K562 (cell line): ENCODE data around the gene STRADB. TPM values are rescaled to one million over a fixed set of nuclear protein-coding genes. Genes with fewer than 3 reads are reported as not detected.

Experiments
- AFF4 ChIP-seq: sonication (generic); formaldehyde crosslinking; IDR thresholded peaks from 2 replicates; pipeline ENCODE4 v1.8.0; 2023; ENCODE audit warnings: mild to moderate bottlenecking, missing genetic modification reagents
- CEBPB ChIP-seq: fragments of 450-650 bp; IDR thresholded peaks from 2 replicates; pipeline ENCODE4 v1.6.1; 2016; ENCODE audit warnings: missing genetic modification characterization, missing compliant biosample characterization
- EP400 ChIP-seq: fragments of 450-650 bp; IDR thresholded peaks from 2 replicates; pipeline ENCODE4 v1.6.1; 2017; ENCODE audit warnings: antibody characterized with exemption, mild to moderate bottlenecking, moderate library complexity
- MGA ChIP-seq: fragments of 450-650 bp; IDR thresholded peaks from 2 replicates; pipeline ENCODE4 v1.6.1; 2016; ENCODE audit warnings: mild to moderate bottlenecking, moderate library complexity
- NFATC3 ChIP-seq: fragments of 450-650 bp; IDR thresholded peaks from 2 replicates; pipeline ENCODE4 v1.6.1; 2017; ENCODE audit warnings: mild to moderate bottlenecking
- SOX6 ChIP-seq: fragments of 450-650 bp; IDR thresholded peaks from 2 replicates; pipeline ENCODE4 v1.6.1; 2014; ENCODE audit warnings: mild to moderate bottlenecking
- TEAD4 ChIP-seq, 2 experiments: sonication (generic) in 1 of 2; formaldehyde crosslinking in 1 of 2; IDR thresholded peaks; 2 replicates each; pipeline versions ENCODE4 v1.6.1 to v1.8.0; 2012 to 2022; ENCODE audit warnings: borderline replicate concordance in 1 of 2, inconsistent platforms in 1 of 2, low read length in 1 of 2, mild to moderate bottlenecking in 1 of 2, missing genetic modification reagents in 1 of 2
- ZEB2 ChIP-seq: fragments of 450-650 bp; IDR thresholded peaks from 2 replicates; pipeline ENCODE4 v1.6.1; 2016
- polyA plus RNA-seq, 8 experiments: library from polyadenylated mRNA; depleted of rRNA in 4 of 8; stranded (reverse) in 5 of 8; unstranded in 3 of 8; fragments of >200 nt; fragmentation: Nextera tagmentation in 2 of 8; fragmentation: Illumina TruSeq in 1 of 8; extraction: Ambion mirVana in 2 of 8; extraction: Trizol in 1 of 8; gene quantifications; 2 replicates each; pipeline versions ENCODE4 v1.2.1 to v1.2.3, GENCODE V29; 2011 to 2014; ENCODE audit warnings: inconsistent platforms in 1 of 8, missing spikeins in 1 of 8
- total RNA-seq, 7 experiments: library from RNA; depleted of rRNA in 6 of 7; stranded (reverse); fragments of >200 nt in 6 of 7; fragmentation: Illumina TruSeq in 2 of 7; extraction: Trizol in 2 of 7; gene quantifications; 2 replicates each; pipeline versions ENCODE4 v1.2.1 to v1.2.3, GENCODE V29; 2011 to 2021; ENCODE audit warnings: low replicate concordance in 1 of 7

Gene STRADB
- total and polyA plus RNA-seq, 9 of the 15 experiments (the other 6 are each of a cell fraction or from before 2014, with no cell fraction given) = 6.9 to 30.6 (median 15.7) TPM

GRCh38 chr2:201433394-201433995 is 18.0 kb upstream of the STRADB start (continued):
- TF ChIP-seq ZEB2 (peak; percentile 93), AFF4 (CRISPR knock-in tag) (no peak), MGA (peak; percentile 0; the same call in 1 of the 2 replicates), EP400 (0 out of 2 replicates have a peak, but pooled peaks have one; percentile 14), NFATC3 (peak; percentile 36; the same call in 1 of the 2 replicates), TEAD4 (IDR thresholded peaks at IDR 0.05; ENCODE audit: low read length) (peak; percentile 95), TEAD4 (CRISPR knock-in tag; IDR thresholded peaks at IDR 0.05; ENCODE audit: borderline replicate concordance) (no peak), SOX6 (peak; percentile 86), CEBPB (tag) (no peak)
